ENCODE results near the gene EPHB3. TPM values are rescaled to one million over a fixed set of nuclear protein-coding genes. Genes with fewer than 3 reads are reported as not detected.
A peak's percentile ranks its signal among the peaks of the same experiment; 100 is the strongest.
"Not testable (repeated sequence)": the region's sequence is repeated elsewhere in the genome, so short reads cannot be mapped to it uniquely, and the experiment has no call there.

EPHB3 gene
- total RNA-seq, 1 donor from 2014 or later, result 0.13 TPM

DNA sequence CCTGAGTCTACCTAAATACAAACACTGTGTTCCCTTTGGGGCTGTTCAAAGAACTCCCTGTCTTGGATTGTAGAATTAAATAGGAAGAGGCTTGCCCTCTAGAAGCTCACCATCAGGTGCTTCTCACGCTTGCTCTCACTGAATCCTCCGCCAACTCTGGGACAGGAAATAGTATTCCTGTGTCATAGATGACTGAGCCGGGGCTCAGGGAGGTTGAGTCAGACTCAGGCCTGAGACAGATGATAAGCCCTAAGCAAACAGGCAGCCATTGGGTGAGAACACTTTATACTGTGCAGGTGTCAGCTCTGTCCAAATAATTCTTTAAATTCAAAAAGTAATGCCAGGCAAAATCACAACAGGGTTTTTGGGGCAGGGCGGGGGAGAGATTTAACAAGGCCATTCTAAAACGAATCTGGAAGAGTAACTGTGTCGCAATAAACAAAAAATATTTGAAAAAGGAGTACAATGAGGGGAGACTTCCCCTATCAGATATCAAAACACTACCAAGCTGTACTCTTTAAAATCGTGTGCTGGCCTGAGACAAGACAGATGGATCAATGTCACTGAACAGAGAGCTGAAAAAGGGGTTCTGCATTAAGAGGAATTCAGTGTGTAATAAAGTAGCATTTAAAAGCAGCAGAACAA lies 59.0 kb downstream of the EPHB3 start:
- peak; percentile 21 to 73 for DNase-seq (ENCODE audit: low read depth in 2 of 2)

DNA sequence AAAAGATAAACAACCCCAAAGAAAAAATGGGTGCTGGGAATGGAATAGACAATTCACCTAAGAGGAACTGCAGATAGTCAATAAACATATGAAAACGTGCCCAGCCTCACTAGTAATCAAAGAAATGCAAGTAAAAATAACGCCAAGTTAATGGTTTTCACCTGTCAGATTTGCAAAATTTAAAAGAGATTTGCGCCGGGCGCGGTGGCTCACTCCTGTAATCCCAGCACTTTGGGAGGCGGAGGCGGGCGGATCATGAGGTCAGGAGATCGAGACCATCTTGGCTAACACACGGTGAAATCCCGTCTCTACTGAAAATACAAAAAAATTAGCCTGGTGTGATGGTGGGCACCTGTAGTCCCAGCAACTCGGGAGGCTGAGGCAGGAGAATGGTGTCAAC lies 60.6 kb downstream of the EPHB3 start:
- not testable (repeated sequence) for DNase-seq (ENCODE audit: low read depth in 2 of 2)

DNA sequence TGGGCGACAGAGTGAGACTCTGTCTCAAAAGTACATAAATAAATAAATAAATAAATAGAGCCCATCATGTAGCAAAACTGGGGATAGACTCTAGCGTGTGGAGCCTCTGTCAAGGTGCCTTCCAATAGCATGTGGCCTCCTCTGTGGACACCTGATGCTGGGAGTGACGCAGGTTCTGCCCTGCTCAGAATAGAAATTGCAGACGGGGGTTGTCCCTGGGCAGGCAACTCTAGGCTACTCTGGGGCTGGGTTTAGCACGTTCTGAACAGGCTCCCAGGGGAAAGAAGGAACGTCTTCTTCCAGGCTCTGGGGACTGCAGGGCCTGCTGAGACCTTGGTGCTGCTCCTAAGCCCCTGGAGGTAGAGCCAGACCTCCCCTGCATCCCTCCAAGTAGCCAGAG lies 65.3 kb downstream of the EPHB3 start:
- DNase-seq (ENCODE audit: low read depth in 2 of 2), result no peak

DNA sequence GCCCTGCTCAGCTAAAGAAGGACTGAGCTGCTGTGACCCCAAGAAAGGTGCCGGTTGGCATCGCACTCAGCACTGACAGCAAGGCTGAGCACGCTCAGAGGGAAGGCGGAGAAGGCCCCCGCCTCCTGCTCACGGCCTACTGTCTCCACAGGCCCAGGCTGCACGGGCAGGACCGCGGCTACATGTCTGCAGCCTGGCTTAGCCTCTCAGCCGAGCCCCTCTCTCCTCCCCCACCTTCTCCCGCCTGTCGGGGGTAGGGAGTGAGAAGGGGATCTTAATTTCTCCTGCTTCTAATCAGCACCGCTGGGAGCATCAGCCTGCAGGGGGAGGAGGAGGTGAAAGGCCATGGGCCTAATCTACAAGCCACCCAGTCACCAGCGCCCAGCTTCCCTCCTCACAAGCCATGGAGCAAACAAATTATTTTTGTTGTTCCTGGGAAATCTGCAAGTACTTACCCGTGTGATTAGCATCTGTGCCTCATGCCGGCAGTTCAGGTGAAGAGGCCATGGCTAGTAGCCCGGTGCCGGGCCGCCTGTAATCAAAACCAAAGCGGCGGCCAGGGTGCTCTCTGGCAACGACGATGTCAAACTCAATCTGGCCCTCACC lies 68.1 kb downstream of the EPHB3 start:
- no peak for DNase-seq (ENCODE audit: low read depth in 2 of 2)

DNA sequence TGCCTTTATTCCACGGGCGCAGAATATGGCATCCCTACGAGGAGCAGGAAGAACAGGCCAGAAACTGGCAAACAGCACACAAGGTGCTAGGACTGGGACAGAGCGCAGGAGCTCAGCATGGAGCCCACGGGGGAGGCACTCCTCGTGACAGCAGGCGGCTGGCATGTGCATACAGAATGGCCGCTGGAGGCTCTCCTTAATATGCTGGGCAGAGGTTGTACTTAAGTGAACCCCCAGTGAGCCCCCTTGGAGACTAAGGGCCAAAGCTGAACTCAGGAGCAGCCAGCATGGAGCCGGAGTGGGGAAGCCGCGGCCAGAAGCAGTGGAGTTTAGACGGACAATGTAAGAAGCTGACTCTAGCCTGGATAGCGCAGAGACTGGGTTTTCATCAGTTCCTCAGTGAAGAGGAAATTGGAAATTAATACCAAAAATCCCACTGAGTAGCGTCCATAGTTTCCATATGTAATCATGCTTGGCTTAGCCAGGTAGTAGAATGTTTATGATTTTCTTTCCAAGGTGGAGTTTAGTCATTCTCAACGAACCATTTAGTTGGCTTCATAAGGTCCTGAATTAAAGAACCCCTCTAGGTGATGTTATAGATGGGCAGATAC lies 69.4 kb downstream of the EPHB3 start:
- no peak for DNase-seq (ENCODE audit: low read depth in 2 of 2)

DNA sequence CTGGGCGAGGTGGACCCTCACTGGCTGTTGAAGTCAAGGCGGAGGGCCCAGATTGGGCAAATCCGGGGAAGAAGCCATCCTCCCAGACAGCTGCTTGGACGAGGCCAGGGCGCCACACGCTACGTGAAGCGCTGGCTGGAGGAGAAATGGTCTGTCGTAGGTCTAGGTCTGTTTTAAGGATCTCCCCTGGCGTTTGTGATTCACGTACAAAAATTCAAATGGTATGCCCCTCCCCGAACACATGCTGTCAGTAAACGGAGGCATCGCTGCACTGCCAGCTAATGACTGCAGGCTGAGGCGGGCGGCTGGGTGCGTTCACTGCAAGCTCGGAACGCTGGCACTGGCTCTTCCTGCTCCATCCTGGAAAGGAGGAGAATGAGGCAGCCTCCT lies 69.9 kb downstream of the EPHB3 start:
- no peak for DNase-seq (ENCODE audit: low read depth in 2 of 2)

Other genes with a start within 250 kb of the EPHB3 start
- gene EIF4G1, start 247.2 kb upstream of the EPHB3 start, total RNA-seq, result 212 and 278 TPM in 2 replicates
- 25.2 and 43.9 TPM in 2 replicates for gene FAM131A, start 224.2 kb upstream of the EPHB3 start, total RNA-seq
- gene CLCN2, start 200.2 kb upstream of the EPHB3 start, total RNA-seq, result 2.1 and 2.3 TPM in 2 replicates
- gene POLR2H, start 200.1 kb upstream of the EPHB3 start, total RNA-seq, result 82.8 and 89.1 TPM in 2 replicates
- under 0.01 TPM in 2 replicates for gene THPO, start 183.6 kb upstream of the EPHB3 start, total RNA-seq
- 0.63 and 0.77 TPM in 2 replicates for gene CHRD, start 181.7 kb upstream of the EPHB3 start, total RNA-seq
- gene MAGEF1, start 150.3 kb downstream of the EPHB3 start, total RNA-seq, result 9.6 and 11.6 TPM in 2 replicates

Measured in dermis microvascular lymphatic vessel endothelial cell (primary cell).